HG02870 (cell line): Measurements from ENCODE around the gene RNF126.
"Not testable (repeated sequence)": the region's sequence is repeated elsewhere in the genome, so short reads cannot be mapped to it uniquely, and the experiment has no call there.

Experiments
- ATAC-seq: cut with Tn5 transposase; IDR thresholded peaks from one replicate; pipeline ENCODE4 v1.9.1; 2021; ENCODE audit warnings: mild to moderate bottlenecking, moderate library complexity; ENCODE audit not compliant: unreplicated experiment

Gene RNF126

GRCh38 chr19:632579-633067 is 30.4 kb downstream of the RNF126 start:
- ATAC-seq = peak; percentile 16

GRCh38 chr19:629961-630714 is 32.9 kb downstream of the RNF126 start:
- ATAC-seq = no peak

GRCh38 chr19:629515-629914 is 33.5 kb downstream of the RNF126 start:
- not testable (repeated sequence) for ATAC-seq

- ATAC-seq = no peak
Measured at GRCh38 chr19:628168-628567, 34.8 kb downstream of the RNF126 start.

- ATAC-seq = not testable (repeated sequence)
Measured at GRCh38 chr19:626566-626965, 36.4 kb downstream of the RNF126 start.

GRCh38 chr19:625257-625656 is 37.8 kb downstream of the RNF126 start:
- ATAC-seq = no peak

GRCh38 chr19:624433-625109 is 38.4 kb downstream of the RNF126 start:
- no peak for ATAC-seq

- ATAC-seq = no peak
Measured at GRCh38 chr19:623974-624373, 39.0 kb downstream of the RNF126 start.

- no peak for ATAC-seq
Measured at GRCh38 chr19:623175-623916, 39.7 kb downstream of the RNF126 start.

GRCh38 chr19:622666-623065 is 40.3 kb downstream of the RNF126 start:
- no peak for ATAC-seq

- no peak for ATAC-seq
Measured at GRCh38 chr19:621819-622218, 41.2 kb downstream of the RNF126 start.

GRCh38 chr19:621191-621590 is 41.8 kb downstream of the RNF126 start:
- ATAC-seq = not testable (repeated sequence)

GRCh38 chr19:620166-620862 is 42.7 kb downstream of the RNF126 start:
- no peak for ATAC-seq

GRCh38 chr19:619286-620002 is 43.6 kb downstream of the RNF126 start:
- ATAC-seq = no peak

- ATAC-seq = no peak
Measured at GRCh38 chr19:618674-619285, 44.2 kb downstream of the RNF126 start.

GRCh38 chr19:618247-618619 is 44.8 kb downstream of the RNF126 start:
- no peak for ATAC-seq

- ATAC-seq = no peak
Measured at GRCh38 chr19:617551-618246, 45.3 kb downstream of the RNF126 start.

GRCh38 chr19:616747-617526 is 46.1 kb downstream of the RNF126 start:
- ATAC-seq = no peak
